K562 (cell line): ENCODE measurements around the gene ARID4B.

Experiments used
- TARDBP ChIP-seq: fragments of 450-650 bp; IDR thresholded peaks from 2 replicates; pipeline ENCODE4 v1.6.1; 2016
- TEAD2 ChIP-seq: fragments of 450-650 bp; IDR thresholded peaks from 2 replicates; pipeline ENCODE4 v1.6.1; 2016; ENCODE audit warnings: missing genetic modification characterization, control low read depth, missing compliant biosample characterization

GRCh38 chr1:235151033-235151432 lies 176.9 kb downstream of the ARID4B start:
- TF ChIP-seq TARDBP = no peak
- TF ChIP-seq TEAD2 (tag) = no peak
